Measurements from ENCODE around the gene SLC12A4. TPM values are rescaled to one million over a fixed set of nuclear protein-coding genes. Genes with fewer than 3 reads are reported as not detected.
A peak's percentile ranks its signal among the peaks of the same experiment; 100 is the strongest.
"Not testable (repeated sequence)": the region's sequence is repeated elsewhere in the genome, so short reads cannot be mapped to it uniquely, and the experiment has no call there.

The SLC12A4 gene
- polyA plus RNA-seq, 1 donor: 39.1 TPM

- no peak for DNase-seq
Observed at GRCh38 chr16:67989322-67990017, 21.0 kb upstream of the SLC12A4 start.

- DNase-seq: no peak
Observed at GRCh38 chr16:67988675-67989074, 20.2 kb upstream of the SLC12A4 start.

DNA sequence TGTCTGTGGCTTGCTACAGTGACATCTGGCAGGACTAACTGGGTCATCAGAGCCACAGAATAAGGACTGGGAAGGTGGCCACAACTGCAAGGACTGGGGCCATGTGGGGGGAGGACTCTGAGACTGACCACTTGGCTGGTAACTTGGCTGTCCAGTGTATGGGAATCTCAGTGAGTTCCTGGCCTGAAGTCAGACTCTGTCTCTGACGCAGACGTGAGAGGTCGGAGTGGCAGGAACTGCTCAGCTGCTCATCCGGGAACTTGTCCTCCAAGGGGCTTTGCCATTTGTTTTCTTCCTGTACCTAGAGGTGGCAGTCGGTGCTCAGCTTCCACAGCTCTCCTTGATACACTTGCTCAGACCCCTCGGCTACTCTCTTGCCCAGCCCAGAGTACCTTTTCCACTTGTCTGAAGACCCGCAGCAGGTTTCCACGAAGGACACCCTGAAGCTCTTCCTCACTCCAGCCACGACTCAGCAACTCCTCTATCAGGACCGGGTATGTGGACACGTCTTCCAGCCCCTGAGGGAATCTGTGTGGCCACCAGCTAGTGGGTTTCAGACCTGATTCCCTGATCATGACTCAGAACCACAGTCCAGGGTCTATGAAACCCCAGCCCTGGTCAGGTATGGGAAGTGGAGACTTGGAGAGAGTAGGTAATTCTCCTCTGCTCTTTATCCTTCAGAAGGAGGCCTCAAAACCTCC, 19.2 kb upstream of the SLC12A4 start:
- DNase-seq: no peak

DNA sequence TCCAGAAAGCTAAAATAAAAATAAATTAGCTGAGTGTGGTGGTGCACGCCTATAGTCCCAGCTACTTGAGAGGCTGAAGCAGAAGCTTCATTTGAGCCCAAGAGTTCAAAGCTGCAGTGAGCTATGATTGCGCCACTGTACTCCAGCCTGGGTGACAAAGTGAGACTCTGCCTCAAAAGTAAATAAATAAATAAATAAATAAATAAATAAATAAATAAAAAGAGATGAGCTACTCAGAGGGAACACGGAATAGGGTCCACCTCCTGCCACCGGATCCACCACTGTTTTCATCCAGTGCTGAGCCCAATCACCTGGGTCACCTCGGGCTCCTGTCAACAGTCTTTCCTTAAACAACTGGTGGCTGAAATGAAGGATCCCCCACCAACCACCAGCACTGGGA, 18.5 kb upstream of the SLC12A4 start:
- DNase-seq: no peak

GRCh38 chr16:67982011-67982696, 13.7 kb upstream of the SLC12A4 start:
- no peak for DNase-seq

- no peak for DNase-seq
Observed at GRCh38 chr16:67979955-67980678, 11.7 kb upstream of the SLC12A4 start, which contains the start of gene DPEP3. TSS of gene DPEP3 (minus strand) at chr16:67980499. CDS start at chr16:67980380, 119 bp downstream.

- DNase-seq: no peak
Observed at GRCh38 chr16:67977469-67978227, 9.2 kb upstream of the SLC12A4 start.

DNA sequence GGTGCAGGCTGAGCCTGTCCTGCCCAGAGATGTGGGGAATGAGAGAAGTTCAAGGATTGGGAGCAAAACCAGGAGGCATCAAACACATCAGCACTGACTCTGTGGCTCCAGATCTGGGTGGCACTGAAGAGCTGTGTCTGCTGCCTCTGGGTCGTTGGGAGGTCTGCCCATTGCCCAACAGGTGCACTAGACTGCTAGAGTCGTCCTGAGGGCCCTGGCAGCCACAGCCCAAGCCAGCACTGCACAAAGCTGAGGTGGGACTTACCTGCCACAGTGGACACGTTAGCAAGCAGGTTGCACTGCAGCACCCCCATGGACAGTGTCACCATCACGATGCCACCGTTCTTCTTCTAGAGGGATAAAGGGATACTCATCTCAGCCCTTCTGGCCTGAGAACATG, 8.6 kb upstream of the SLC12A4 start:
- no peak for DNase-seq

DNA sequence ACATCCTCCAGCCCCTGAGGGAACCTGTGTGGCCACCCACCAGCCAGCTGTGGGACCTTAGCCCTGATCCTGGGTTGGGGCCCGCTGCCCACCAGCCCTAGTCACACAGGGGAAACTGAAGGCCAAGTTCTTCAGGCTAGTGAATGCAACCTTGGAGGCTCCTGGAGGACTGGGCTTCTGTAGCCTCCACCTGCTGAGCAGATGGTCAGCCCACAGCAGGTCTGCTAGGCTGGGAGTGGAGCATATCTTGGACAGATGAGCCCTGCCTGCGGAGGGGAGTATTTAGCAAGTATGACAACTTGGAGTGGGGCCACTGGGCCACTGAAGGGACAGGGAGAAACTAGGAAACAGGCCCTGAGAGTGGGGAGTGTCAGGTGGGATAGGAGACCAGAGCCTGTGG, 7.8 kb upstream of the SLC12A4 start:
- DNase-seq: no peak

DNA sequence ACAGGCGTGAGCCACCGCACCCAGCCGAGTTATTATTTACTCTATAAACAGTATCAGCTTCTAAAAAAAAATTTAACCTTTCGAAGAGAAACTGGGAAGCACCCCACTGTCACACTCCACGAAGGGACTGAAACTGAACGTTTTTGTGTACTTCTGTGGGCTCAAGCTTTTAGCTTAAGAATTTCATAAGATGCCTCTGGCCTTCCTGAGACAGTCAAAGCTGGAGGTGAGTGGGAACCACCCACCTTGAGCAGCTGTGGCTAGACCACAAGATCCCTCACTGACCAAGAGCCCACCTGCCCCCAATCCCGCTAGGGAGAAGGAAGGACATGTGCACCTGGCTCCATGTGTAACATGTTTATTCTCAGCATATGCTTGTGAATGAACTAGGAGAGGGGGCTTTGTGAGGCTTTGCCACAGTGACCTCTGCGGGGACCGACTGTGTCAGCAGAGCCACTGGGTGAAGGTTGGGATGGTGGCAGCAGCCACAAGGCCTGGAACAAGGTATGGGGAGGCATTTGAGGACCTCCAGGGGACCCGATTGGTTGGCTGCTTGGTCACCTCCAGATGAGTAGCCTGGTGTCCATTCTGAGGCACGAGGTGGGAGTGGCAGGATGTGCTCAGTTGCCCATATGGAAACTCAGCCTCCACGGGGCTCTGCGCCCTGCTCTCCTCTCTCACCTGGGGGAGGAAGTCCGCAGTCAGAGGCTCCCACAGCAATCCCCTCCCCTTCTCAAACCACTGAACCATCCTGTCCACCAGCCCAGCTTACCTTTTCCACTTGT, 7.1 kb upstream of the SLC12A4 start:
- no peak for DNase-seq

GRCh38 chr16:67972285-67972684, 3.8 kb upstream of the SLC12A4 start:
- not testable (repeated sequence) for DNase-seq

DNA sequence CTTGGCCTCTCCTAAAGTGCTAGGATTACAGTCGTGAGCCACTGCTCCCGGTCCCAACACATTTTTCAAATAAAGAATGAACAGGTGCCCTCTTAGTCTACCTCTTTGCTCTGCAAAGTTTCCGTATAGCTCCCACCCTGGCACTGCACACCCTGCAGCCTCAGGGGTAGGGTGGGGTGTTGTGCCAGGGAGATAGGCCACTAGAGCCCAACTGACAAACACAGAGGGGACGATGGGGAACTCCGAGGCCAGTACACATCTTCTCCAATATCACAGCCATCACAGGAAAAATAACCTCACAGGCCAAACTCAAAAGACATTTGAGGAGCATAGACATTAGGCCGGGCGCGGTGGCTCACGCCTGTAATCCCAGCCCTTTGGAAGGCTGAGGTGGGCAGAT, 2.7 kb upstream of the SLC12A4 start:
- DNase-seq: no peak

DNA sequence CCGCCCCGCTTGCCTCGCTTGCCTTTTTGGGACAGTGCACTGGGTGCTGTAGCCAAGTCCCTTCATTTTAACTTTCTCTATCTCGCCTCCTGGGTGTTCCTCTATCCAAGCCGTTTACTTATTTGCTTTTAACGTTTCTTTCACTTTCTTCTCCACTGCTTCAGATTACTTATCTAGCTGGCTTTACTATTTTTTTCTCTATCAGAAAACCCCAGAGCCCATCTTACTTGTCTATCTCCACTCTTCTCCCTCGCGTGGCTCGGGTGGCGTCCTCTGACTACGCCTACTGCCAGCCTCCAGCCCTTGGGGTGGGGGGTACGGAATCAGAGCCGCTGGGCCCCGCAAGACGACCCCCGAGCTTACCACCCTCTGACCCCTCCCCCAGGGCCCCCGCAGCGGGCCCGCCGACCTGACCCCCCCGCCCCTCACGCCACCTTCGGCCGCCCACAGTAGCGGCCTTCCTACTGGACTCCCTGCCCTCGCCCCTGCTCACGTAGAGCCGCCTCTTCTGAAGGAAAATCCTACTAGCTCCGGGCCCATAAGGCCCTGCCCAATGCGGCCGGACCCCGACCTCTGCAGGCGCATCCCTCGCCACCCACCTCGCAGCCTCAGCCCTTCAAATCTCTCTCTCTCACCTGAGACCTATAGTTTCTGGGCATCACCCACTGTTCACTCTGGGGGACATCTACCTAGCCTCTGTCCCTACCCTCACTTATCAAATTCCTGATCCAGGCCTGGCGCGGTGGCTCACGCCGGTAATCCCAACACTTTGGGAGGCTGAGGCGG, 1.0 kb upstream of the SLC12A4 start:
- DNase-seq: no peak

- peak; percentile 31 for DNase-seq
Observed at GRCh38 chr16:67967958-67968399, 458 bp downstream of the SLC12A4 start.

- DNase-seq: peak; percentile 42
Observed at GRCh38 chr16:67967183-67967957, 1.1 kb downstream of the SLC12A4 start.

GRCh38 chr16:67966549-67967182, 1.8 kb downstream of the SLC12A4 start:
- no peak for DNase-seq

DNA sequence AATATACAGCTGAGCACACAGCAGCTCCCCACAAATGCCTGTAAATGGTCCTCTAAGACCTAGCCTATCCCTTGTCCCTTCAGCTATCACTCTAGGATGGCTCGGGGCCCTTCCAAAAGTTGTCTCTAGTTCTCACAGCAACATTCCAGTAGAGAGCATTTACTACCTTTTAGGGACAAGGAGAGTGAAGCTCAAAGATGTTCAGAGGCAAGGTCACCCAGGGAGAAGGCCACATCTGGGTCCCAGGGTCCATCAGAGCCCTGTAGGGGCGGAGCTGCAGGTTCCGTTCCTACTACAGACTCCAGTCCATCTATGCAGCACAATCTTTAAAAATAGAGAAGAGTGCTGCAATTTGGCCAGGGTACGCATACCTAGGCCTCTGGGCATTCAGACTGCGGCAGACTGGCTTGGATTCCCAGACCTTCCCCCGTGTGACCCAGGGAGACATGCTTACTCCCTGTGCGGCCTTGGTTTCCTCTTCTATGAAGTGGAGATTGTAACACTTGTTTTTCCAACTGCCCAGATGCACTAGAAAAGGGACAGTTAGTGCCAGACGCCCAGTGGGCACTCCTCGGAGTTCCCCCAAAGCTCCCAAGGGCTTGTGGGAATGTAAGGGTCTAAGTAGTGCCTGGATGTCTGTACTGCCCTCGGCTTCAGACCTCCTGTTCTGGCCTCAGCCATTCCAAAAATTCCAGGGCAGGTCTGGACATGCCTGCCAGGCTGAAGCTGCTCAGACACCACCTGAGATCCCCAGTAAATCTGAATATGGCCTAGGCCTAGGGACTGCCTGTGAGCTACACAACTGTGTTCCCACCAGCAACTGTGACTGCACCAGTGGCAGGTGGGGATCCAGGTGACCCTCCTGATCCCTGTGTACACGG, 2.5 kb downstream of the SLC12A4 start:
- no peak for DNase-seq

All from left kidney (tissue), 2 donors.